ENCODE data around the gene GRB10.
"Not testable (repeated sequence)": the region's sequence is repeated elsewhere in the genome, so short reads cannot be mapped to it uniquely, and the experiment has no call there.

GRB10 gene

GRCh38 chr7:50554431-50555322 lies 228.0 kb downstream of the GRB10 start:
- no peak for DNase-seq (ENCODE audit: low read depth in 3 of 3)

DNA sequence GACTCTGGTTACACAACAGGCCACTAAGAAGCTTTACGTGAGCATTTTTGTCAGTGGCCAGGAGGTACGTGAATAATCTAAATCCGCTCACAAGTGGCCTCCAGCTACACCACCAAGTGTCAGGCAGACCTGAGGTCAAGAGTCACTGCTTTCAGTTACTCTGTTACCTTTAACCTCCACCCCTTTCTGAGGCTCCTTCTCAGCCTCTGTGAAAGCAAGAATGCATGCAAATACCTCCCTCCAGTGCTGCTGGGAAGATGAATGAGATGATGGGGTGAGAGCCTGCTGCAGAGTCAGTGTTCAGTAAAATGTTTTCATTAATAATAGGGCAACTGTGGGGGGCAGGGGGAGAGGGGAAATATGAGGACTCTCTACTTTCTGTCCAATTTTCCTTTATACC lies 228.7 kb downstream of the GRB10 start:
- DNase-seq (ENCODE audit: low read depth in 3 of 3), result no peak

- DNase-seq (ENCODE audit: low read depth in 3 of 3), result no peak
These were observed 229.8 kb downstream of the GRB10 start for GRCh38 chr7:50552921-50553320.

GRCh38 chr7:50552139-50552538 lies 230.6 kb downstream of the GRB10 start:
- no peak for DNase-seq (ENCODE audit: low read depth in 3 of 3)

DNA sequence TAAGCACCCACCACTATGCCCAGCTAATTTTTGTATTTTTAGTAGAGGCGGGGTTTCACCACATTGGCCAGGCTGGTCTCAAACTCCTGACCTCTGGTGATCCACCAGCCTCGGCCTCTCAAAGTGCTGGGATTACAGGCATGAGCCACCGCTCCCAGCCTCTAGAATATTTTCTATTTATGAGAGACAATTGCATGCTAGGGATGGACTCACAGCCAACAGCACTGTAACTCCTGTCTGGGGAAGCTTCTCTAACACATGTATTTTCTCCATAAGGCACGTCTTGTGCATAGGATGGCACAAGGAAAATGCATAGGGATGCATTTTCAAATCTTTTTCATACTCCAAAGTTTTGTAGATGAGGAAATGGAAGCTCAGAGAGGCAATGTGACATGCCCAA lies 237.1 kb downstream of the GRB10 start:
- not testable (repeated sequence) for DNase-seq (ENCODE audit: low read depth in 3 of 3)

GRCh38 chr7:50544992-50545391 lies 237.7 kb downstream of the GRB10 start:
- no peak for DNase-seq (ENCODE audit: low read depth in 3 of 3)

- no peak for DNase-seq (ENCODE audit: low read depth in 3 of 3)
These were observed 238.8 kb downstream of the GRB10 start for GRCh38 chr7:50543776-50544442.

DNA sequence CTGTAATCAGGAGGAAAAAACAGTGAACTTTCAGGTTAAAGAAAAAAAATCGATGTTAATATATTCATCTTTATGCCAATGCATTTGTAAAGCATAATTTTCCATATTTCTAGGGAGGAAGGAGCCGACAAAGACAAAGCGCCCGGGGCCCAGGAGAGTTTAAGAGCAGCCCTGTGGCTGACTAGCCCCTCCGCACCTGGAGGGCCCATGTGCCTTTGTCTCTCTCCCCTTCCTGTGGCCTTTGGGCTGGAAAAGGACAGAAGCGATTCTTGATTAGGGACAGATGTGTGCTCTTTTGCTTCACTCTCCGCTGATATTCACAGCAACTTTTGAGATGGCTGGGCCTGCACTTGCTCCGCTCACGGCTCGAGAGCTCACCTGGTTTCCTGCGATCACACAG lies 240.6 kb downstream of the GRB10 start:
- no peak for DNase-seq (ENCODE audit: low read depth in 3 of 3)

DNA sequence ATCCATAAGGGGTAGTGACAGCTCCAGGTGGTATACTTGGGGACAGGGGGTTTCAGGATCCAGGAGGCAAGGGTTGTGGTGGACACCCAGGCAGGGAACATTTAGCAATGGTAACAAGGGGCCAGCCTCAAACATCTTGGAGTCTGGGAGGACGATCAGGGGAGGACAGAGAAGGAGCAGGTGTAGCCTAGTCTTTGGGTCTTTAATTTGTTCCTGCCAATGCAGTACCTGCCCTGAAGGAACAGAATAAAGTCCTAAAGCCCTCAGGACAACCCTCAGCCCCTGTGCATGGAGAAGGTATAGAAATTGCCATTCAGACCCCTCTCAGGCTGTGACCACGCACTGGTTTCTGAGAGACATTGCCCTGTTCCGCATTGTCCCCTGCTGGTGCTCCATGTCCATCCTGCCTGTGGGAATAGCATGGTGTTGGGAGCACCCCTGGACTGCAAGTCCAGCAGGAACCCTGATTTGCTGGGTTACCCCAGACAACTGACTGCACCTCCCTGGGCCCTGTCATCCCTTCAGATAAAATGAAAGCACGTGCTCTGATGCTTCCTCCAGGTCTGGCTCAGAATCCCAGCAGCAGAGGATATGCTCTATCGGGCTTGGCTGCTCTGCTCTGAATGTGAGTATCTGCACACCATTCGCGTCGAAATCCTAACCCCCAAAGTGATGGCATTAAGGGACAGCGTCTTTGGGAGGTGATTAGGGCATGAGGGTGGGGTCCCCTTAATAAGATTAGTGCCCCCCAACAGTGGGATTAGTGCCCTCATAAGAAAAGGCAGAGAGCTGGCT lies 241.7 kb downstream of the GRB10 start:
- no peak for DNase-seq (ENCODE audit: low read depth in 3 of 3)

Measured in stimulated activated CD4-positive, alpha-beta T cell treated with anti-CD3 and anti-CD28 coated beads, TNF-alpha, amount 100 ng/mL, for 4 hours (primary cell).